Measurements from ENCODE around the gene KEL. TPM values are rescaled to one million over a fixed set of nuclear protein-coding genes. Genes with fewer than 3 reads are reported as not detected.

KEL gene
- total RNA-seq, 1 donor from 2014 or later = 0.28 TPM

DNA sequence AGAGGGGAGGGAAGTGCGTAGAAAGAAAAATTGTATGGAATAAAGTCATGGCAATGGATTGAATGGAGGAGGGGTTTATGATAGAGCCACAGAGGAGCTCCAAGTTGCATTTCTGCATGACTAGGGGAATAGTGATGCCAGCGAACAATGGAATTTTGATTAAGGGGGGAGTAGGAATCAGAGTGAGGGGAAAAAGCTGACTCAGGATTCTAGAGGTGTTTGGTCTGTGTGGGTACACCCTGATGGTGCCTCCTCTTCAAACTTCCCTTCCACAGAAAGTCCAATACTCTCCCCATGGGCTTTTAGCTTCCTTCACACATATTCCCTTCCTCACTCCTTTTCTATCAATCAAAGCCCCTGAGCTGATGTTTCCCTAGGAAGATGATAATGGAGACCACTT lies 1.8 kb upstream of the KEL start:
- no peak for DNase-seq (ENCODE audit: low spot score)
- ATAC-seq = no peak

DNA sequence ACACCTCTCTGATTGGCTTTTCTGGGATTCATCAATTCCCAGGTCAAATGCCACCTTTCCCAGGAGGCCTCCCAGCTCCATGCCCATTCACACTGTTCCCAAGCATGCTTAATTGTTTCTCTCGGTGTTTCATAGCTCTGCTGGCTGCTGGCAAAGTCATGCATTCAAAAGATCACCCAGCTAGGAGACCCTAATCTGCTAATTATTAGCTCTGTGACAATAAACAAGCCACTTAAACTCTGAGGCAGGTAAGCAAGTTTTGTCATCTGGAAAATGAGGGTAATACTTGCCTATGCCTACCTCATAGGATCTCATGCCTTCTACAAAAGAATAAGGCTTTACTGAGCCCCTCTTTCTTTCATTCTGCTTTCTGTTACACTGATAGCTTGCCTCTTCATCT lies 828 bp upstream of the KEL start:
- no peak for ATAC-seq
- no peak for DNase-seq (ENCODE audit: low spot score)

- no peak for ATAC-seq
- no peak for DNase-seq (ENCODE audit: low spot score)
These were observed 579 bp downstream of the KEL start for GRCh38 chr7:142961595-142961972.

- DNase-seq (ENCODE audit: low spot score) = no peak
- ATAC-seq = peak; percentile 42
These were observed 1.1 kb downstream of the KEL start for GRCh38 chr7:142960955-142961512.

DNA sequence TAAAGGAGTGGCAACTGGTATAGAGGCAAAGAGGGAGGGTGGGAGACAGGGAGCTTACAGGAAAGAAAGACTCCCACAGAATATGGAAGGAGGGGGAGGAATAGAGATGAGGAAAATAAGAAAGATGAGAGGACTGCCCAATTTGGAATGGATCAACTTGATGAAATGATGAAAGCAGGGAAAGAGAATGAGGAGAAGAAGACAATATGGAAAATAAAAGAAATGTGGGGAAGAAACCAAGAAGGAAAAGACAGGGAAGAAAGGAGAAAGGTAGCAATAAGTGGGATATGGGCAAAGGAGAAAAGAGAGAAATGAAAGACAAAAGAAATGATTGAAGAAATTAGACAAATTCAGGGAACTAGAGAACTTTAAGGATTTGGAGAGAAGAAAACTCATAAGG lies 3.0 kb downstream of the KEL start:
- no peak for ATAC-seq
- no peak for DNase-seq (ENCODE audit: low spot score)

DNA sequence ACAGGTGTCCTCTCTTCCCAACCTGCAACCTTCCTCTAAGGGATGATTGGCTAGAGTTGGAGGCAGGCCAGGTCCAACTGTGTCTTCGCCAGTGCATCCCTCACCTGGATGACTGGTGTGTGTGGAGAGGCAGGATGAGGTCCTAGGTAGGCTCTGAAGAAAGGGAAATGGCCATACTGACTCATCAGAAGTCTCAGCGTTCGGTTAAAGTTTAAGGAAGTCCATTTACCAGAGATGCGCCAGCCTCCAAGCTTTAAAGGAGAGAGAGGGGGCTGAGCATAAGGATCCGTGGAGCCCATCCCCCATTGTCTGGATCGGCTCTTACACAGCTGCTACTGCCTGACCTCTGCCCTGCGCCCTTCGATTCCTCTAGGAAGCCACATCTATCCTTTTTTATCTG lies 4.4 kb downstream of the KEL start:
- ATAC-seq (no peak), DNase-seq (ENCODE audit: low spot score) (no peak)

DNA sequence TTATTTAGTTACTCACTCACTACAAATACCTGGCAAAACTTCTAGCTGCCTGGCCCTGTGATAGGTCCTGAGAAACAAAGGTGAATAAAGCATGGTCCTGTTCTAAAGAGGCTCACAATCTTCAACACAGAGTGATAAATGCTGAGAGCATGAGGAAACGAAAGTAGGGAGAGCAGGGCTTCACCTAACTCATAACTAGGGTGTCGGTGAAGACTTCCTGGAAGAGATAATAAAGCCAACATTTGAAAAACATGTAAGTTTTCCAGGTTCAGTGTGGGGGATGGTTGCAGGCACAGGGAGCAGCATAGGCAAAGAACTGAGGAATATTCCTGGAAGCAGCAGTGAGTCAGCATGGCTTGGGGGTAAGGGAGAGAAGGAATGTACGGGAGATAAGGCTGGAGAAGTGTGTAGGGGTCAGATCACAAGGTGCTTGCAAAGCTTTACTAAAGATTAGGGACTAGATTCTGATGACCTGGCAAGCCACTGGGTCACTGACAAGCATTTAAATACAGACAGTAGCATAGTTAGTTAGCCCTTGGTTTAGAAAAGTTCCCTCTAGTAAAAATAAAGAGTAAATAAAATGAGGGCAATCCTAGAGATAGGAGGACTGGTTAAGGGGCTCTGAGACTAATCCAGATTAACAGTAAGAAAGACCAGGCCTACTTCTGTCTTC lies 5.1 kb downstream of the KEL start:
- no peak for DNase-seq (ENCODE audit: low spot score)
- no peak for ATAC-seq

- no peak for ATAC-seq
- DNase-seq (ENCODE audit: low spot score) = no peak
These were observed 7.4 kb downstream of the KEL start for GRCh38 chr7:142954680-142955268.

DNA sequence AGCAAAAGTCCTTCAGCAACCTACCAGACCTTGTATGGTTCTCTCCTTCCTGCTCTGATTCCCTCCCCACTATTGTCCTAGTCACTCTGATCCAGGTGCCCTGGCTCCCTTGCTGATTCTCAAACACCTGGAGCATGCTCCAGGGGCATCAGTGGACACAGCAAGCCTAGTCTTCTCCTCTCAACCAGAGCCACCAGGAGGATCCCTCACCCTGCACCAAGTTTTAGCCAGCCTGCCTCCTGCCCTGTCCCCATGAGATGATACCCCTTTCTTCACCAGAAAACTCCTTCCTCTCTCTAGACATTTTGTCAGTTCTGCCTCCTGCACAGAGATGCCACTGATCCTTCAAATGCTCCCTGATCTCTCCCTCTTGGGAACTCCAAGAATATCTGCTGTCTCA lies 11.9 kb downstream of the KEL start:
- DNase-seq (ENCODE audit: low spot score) (no peak), ATAC-seq (no peak)

GRCh38 chr7:142948603-142949002 lies 13.6 kb downstream of the KEL start:
- DNase-seq (ENCODE audit: low spot score) (no peak), ATAC-seq (no peak)

DNA sequence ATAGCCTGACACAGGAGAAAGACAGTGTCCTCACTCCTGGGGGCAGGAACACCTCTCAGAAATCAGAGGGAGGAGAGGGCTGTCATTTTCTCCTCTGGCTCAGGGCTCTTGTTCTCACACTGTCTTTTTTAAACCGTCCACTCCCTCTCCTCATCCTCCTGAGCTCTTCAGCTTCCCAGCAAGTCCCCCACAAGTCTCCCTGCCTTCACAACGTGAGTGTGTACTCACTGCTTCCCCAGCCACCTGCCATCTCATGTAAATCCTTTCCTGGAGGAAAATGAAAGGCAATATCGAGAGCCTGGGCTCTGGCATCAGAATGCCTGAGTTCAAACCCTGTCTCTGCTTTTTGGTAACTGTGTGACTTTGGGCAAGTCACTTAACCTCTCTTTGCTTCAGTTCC lies 17.2 kb downstream of the KEL start:
- ATAC-seq (no peak), DNase-seq (ENCODE audit: low spot score) (no peak)

- ATAC-seq = no peak
These were observed 18.4 kb downstream of the KEL start for GRCh38 chr7:142943706-142944268.

GRCh38 chr7:142942746-142943145 lies 19.4 kb downstream of the KEL start:
- no peak for ATAC-seq
- DNase-seq (ENCODE audit: low spot score) = no peak

More at GRCh38 chr7:142943706-142944268, 18.4 kb downstream of the KEL start:
- DNase-seq (ENCODE audit: low spot score) = no peak

- ATAC-seq = no peak
- DNase-seq (ENCODE audit: low spot score) = no peak
These were observed 20.6 kb downstream of the KEL start for GRCh38 chr7:142941541-142941940.

GRCh38 chr7:142940966-142941535 lies 21.1 kb downstream of the KEL start:
- ATAC-seq (no peak), DNase-seq (ENCODE audit: low spot score) (no peak)

DNA sequence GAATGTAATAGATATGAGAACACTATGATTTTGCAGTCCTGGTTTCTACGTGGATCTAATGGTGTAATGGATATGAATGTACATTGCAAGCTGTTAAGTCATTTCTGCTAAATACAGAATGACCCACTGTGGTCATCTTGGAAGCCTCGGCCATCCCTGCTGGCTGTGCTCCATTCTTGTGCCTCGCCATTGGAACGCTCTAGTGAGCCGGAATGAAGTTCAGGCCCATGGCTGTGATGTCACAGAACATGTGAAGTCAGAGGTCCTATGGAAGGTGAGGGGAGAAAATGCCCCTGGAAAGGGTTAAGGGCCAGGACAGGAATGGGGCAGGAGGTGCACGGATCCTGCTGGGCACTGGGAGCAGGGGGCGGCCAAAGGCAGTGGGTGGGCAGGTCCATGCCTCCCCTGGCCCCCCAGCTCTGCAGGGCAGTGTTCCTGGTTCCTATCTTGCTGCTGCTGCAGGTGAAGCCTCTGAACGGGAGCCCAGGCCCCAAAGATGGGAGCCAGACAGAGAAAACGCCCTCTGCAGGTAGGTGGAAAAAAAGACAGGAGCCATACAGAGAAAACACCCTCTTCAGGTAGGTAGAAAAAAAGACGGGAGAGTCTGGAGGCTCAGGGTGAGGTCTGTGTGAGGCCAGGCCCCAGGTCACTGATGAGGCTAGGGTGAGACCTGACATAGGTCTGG lies 22.8 kb downstream of the KEL start, which contains the start of gene LLCFC1:
Gene LLCFC1 (plus strand): TSS at position 259 of the 685 bp plus-strand sequence. CDS start 138 bp downstream, at position 397.
- ATAC-seq (no peak), DNase-seq (ENCODE audit: low spot score) (no peak)

GRCh38 chr7:142938611-142939010 lies 23.6 kb downstream of the KEL start:
- no peak for DNase-seq (ENCODE audit: low spot score)
- no peak for ATAC-seq

- DNase-seq (ENCODE audit: low spot score) = no peak
- no peak for ATAC-seq
These were observed 26.1 kb downstream of the KEL start for GRCh38 chr7:142935941-142936565.

GRCh38 chr7:142934056-142934455 lies 28.1 kb downstream of the KEL start:
- no peak for ATAC-seq
- no peak for DNase-seq (ENCODE audit: low spot score)

GRCh38 chr7:142933624-142934023 lies 28.5 kb downstream of the KEL start, which contains the start of gene TRPV5:
TRPV5 (minus strand) TSS chr7:142933746; CDS start chr7:142933459, 287 bp downstream.
- DNase-seq (ENCODE audit: low spot score) (no peak), ATAC-seq (no peak)

DNA sequence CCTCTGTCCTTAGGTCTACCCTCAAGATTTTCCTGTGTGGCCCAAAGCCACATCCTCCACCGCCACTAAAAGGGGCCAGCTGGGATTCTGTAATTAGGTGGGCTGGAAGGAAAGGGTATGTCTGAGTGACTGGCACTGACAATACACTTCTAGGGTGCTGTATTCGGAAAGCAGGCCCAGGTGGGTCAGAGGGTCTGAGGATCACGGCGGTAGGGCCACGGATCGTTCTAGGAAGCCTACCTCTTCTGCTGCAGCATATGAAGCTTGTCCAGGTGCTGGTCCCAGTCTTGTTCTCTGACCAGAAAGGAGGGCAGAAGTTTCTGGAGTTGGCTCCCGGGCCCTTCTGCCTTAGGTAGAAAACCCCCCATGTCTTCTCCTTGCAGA lies 29.1 kb downstream of the KEL start:
- no peak for DNase-seq (ENCODE audit: low spot score)
- no peak for ATAC-seq

Measured in left lobe of liver (tissue), 2 donors.